PC-9 (cell line): ENCODE results near the gene KLF13. TPM values are rescaled to one million over a fixed set of nuclear protein-coding genes. Genes with fewer than 3 reads are reported as not detected.

ENCODE experiments used
- BruUV-seq: library from RNA; stranded (reverse); fragments of 400-500 nt; replicated peaks from 2 replicates; lab custom pipeline; 2021; lab: Mats Ljungman, UMichigan
- CTCF ChIA-PET: fragments of 300-600 bp; sonication (Branson Sonifier 250); formaldehyde crosslinking; loops from one replicate; lab custom pipeline; 2022; ENCODE audit warnings: antibody characterized with exemption; lab: Charles Lee
- POLR2A ChIA-PET: fragments of 300-600 bp; sonication (Branson Sonifier 250); formaldehyde crosslinking; loops from one replicate; lab custom pipeline; 2022; ENCODE audit warnings: antibody characterized with exemption; ENCODE audit not compliant: unreplicated experiment; lab: Charles Lee
- DNase-seq, 2 experiments: peaks; one replicate each; pipeline versions ENCODE4 v3.0.0 to v3.0.0-alpha.2; 2015 to 2022; ENCODE audit warnings: mixed read lengths in 1 of 2
- H2AFZ ChIP-seq: fragments of 200-600 bp; sonication (generic); 2 replicates; pipeline ENCODE4 v1.8.1; 2017; ENCODE audit warnings: antibody characterized with exemption
- H3F3A ChIP-seq: fragments of 200-600 bp; sonication (generic); 2 replicates; pipeline ENCODE4 v1.8.1; 2017; ENCODE audit warnings: antibody characterized with exemption, mild to moderate bottlenecking, low read depth; ENCODE audit not compliant: insufficient read depth
- H3K27ac ChIP-seq: fragments of 200-600 bp; sonication (generic); 2 replicates; pipeline ENCODE4 v1.6.1; 2016; ENCODE audit warnings: mixed run types
- H3K27me3 ChIP-seq: fragments of 200-600 bp; sonication (generic); 2 replicates; pipeline ENCODE4 v1.6.1; 2016; ENCODE audit warnings: low read depth, mixed run types; ENCODE audit not compliant: insufficient read depth
- H3K36me3 ChIP-seq: fragments of 200-600 bp; sonication (generic); 2 replicates; pipeline ENCODE4 v1.6.1; 2016; ENCODE audit warnings: low read depth, mixed run types
- H3K4me1 ChIP-seq: fragments of 200-600 bp; sonication (generic); replicated peaks from 2 replicates; pipeline ENCODE4 v1.6.1; 2016; ENCODE audit warnings: mixed run types; ENCODE audit not compliant: insufficient read depth
- H3K4me2 ChIP-seq: fragments of 200-600 bp; sonication (generic); 2 replicates; pipeline ENCODE4 v1.6.1; 2017; ENCODE audit warnings: mixed run types
- H3K4me3 ChIP-seq: fragments of 200-600 bp; sonication (generic); 2 replicates; pipeline ENCODE4 v1.6.1; 2016; ENCODE audit warnings: mixed run types
- H3K79me2 ChIP-seq: fragments of 200-600 bp; sonication (generic); 2 replicates; pipeline ENCODE4 v1.6.1; 2017; ENCODE audit warnings: low read depth, mixed run types
- H3K9me2 ChIP-seq: fragments of 200-600 bp; sonication (generic); 2 replicates; pipeline ENCODE4 v1.8.1; 2017; ENCODE audit warnings: mild to moderate bottlenecking; ENCODE audit not compliant: insufficient read depth
- H3K9me3 ChIP-seq: fragments of 200-600 bp; sonication (generic); 2 replicates; pipeline ENCODE4 v1.8.1; 2016; ENCODE audit warnings: low read depth; ENCODE audit not compliant: insufficient read depth
- H4K20me1 ChIP-seq: fragments of 200-600 bp; sonication (generic); 2 replicates; pipeline ENCODE4 v1.8.1; 2017; ENCODE audit not compliant: insufficient read depth
- EZH2 ChIP-seq: fragments of 200-600 bp; sonication (generic); IDR thresholded peaks from 2 replicates; pipeline ENCODE4 v1.8.0; 2017; ENCODE audit warnings: antibody characterized with exemption, low read depth
- intact Hi-C: fragments of 100-400 bp; cut with micrococcal nuclease; formaldehyde crosslinking; loops from one replicate; pipeline ENCODE4 v1.10.0; 2022; ENCODE audit not compliant: unreplicated experiment
- total RNA-seq: library from RNA; stranded (reverse); gene quantifications from 2 replicates; pipeline ENCODE4 v1.2.3, GENCODE V29; 2021
- TF ChIP-seq, protein P1 (sequence below): fragments of 200-600 bp; sonication (generic); conservative IDR thresholded peaks from 2 replicates; pipeline ENCODE4 v1.6.1; 2017; ENCODE audit warnings: mixed run types, antibody characterized with exemption, mild to moderate bottlenecking, moderate library complexity

Gene KLF13
- total RNA-seq, 1 experiment from 2014 or later, result 3.4 TPM

DNA sequence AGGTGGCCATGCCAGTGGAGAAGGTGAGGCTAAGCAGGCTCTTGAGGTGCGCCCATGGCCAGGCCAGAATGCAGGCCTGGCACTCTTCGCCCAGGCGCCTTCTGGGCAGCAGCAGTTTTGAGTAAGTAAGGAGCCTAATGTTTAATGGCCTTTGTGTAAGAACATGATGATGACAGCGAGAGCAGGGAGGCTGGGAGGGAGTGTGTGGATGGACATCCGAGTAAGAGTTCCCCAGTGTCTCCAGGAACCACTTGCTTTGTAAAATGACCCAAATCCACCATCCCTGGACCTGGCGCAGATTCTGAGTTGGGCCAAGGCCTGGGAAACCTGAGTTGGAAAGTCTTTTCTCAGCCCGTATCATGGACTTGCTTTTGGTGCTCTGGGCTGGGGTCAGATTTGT is 24.1 kb downstream of the KLF13 start:
- no peaks in the 10 kb centered on the region for H3K36me3 ChIP-seq
- no peak overlapping the region for H3K4me3 ChIP-seq
- peaks cover 68% of the 10 kb centered on the region for H3K27me3 ChIP-seq
- H2AFZ ChIP-seq, result no peak overlapping the region
- POLR2A ChIA-PET, result no interaction called here
- no peak overlapping the region for H3K4me2 ChIP-seq
- no peaks in the 10 kb centered on the region for H3K79me2 ChIP-seq
- H3K9me3 ChIP-seq, result no peaks in the 10 kb centered on the region
- no peak for TF ChIP-seq EZH2
- TF ChIP-seq, protein P1, sequence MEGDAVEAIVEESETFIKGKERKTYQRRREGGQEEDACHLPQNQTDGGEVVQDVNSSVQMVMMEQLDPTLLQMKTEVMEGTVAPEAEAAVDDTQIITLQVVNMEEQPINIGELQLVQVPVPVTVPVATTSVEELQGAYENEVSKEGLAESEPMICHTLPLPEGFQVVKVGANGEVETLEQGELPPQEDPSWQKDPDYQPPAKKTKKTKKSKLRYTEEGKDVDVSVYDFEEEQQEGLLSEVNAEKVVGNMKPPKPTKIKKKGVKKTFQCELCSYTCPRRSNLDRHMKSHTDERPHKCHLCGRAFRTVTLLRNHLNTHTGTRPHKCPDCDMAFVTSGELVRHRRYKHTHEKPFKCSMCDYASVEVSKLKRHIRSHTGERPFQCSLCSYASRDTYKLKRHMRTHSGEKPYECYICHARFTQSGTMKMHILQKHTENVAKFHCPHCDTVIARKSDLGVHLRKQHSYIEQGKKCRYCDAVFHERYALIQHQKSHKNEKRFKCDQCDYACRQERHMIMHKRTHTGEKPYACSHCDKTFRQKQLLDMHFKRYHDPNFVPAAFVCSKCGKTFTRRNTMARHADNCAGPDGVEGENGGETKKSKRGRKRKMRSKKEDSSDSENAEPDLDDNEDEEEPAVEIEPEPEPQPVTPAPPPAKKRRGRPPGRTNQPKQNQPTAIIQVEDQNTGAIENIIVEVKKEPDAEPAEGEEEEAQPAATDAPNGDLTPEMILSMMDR, result no peak
- intact Hi-C loops, result no loop called here
- H3K27ac ChIP-seq, result no peak overlapping the region
- no peaks in the 10 kb centered on the region for H3K9me2 ChIP-seq
- H4K20me1 ChIP-seq, result no peaks in the 10 kb centered on the region
- no peaks in the 10 kb centered on the region for H3K4me1 ChIP-seq
- no peak for DNase-seq
- H3F3A ChIP-seq, result no peaks in the 10 kb centered on the region
- CTCF ChIA-PET, result no interaction called here
- no TSS peak for BruUV-seq

DNA sequence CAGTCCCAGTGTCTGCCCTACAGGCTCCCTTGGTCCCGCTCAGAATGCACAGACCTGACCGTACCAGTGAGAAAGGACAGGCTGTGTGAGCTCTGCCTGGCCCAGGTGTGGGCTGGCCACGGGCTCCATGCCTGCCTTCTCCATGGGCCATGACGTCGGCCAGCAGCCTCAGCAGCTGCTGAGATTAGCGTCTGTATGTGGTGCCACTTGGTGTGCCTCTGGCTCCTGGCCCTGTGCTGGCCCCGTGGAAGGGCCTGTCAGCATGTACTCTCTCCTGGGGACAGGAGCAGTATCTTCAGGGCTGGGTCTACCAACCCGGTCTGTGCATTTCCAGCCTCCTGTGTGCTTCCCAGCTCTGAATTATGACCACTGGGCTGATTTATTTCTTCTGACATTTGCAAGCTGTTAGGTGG is 25.7 kb downstream of the KLF13 start:
- intact Hi-C loops, result no loop called here

DNA sequence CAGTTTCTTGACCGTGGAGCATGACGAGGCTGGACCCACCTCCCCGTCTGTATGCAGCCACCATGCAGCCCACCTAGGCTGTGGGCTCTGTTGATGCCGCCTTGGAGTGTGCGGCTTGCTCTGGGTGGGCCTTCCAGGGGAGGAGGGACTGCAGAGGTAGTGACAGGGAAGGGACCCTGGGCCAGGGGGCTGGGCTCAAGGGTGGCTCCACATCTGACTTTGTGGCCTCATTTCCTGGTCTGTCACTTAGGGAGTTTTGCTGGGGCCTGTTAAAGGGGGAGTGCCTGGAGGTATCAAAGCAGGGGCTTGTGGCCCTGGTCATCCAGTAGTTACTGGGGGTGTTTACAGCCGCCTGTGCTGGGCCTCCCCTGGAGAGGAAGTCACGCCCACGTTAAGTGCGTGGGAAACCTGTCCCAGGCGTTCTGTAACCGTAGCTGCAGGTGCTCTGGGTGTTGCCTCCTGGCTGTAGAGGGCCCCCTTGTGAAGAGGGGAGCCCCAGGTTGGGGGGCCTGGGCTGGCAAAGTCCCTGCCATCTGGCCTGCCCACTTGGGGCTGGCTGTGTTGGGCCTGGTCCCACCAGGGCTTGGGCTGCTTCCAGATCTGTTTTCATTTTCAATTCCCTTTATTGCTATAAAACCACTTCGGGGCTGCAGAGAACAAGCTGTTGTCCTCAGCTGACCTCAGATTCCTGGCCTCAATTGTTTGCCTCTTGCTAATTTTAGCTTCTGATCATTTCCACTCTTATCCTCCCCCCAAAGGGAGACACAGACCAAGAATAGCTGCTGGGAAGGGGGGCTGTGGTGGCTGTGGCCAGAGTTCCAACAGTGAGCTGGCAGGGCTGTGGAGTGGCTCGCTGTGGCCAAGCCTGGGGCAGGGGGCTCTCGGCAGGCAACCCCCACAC is 26.5 kb downstream of the KLF13 start:
- CTCF ChIA-PET, result no interaction called here
- no peak overlapping the region for H2AFZ ChIP-seq

More for the DNA sequence above, 25.7 kb downstream of the KLF13 start:
- H3K4me1 ChIP-seq, result no peaks in the 10 kb centered on the region
- no peaks in the 10 kb centered on the region for H3K36me3 ChIP-seq
- no peaks in the 10 kb centered on the region for H4K20me1 ChIP-seq
- no peaks in the 10 kb centered on the region for H3F3A ChIP-seq
- TF ChIP-seq EZH2, result no peak
- TF ChIP-seq, protein P1, result no peak
- H3K4me2 ChIP-seq, result no peak overlapping the region
- ChIA-PET CTCF (no interaction called here), POLR2A (no interaction called here)
- H3K79me2 ChIP-seq, result no peaks in the 10 kb centered on the region
- no TSS peak for BruUV-seq
- peaks cover 67% of the 10 kb centered on the region for H3K27me3 ChIP-seq
- no peak for DNase-seq
- no peak overlapping the region for H2AFZ ChIP-seq
- no peaks in the 10 kb centered on the region for H3K9me3 ChIP-seq
- no peak overlapping the region for H3K27ac ChIP-seq
- no peaks in the 10 kb centered on the region for H3K9me2 ChIP-seq
- no peak overlapping the region for H3K4me3 ChIP-seq

More for the DNA sequence above, 26.5 kb downstream of the KLF13 start:
- no peaks in the 10 kb centered on the region for H3K36me3 ChIP-seq
- no peaks in the 10 kb centered on the region for H3K79me2 ChIP-seq
- H3F3A ChIP-seq, result no peaks in the 10 kb centered on the region
- POLR2A ChIA-PET, result no interaction called here
- TF ChIP-seq, protein P1, result no peak
- TF ChIP-seq EZH2, result no peak
- intact Hi-C loops, result no loop called here
- H3K9me2 ChIP-seq, result no peaks in the 10 kb centered on the region
- no peaks in the 10 kb centered on the region for H4K20me1 ChIP-seq
- no peaks in the 10 kb centered on the region for H3K4me1 ChIP-seq
- no peak overlapping the region for H3K27ac ChIP-seq
- H3K4me3 ChIP-seq, result no peak overlapping the region
- no peaks in the 10 kb centered on the region for H3K9me3 ChIP-seq
- H3K27me3 ChIP-seq, result peaks cover 67% of the 10 kb centered on the region
- no peak for DNase-seq
- no peak overlapping the region for H3K4me2 ChIP-seq
- no TSS peak for BruUV-seq
